ENCODE measurements around the gene TOMM20. TPM values are rescaled to one million over a fixed set of nuclear protein-coding genes. Genes with fewer than 3 reads are reported as not detected.
A peak's percentile ranks its signal among the peaks of the same experiment; 100 is the strongest.

TOMM20 gene
- total RNA-seq, 1 donor from 2014 or later = 99.0 TPM

GRCh38 chr1:235069577-235070563 is 58.8 kb downstream of the TOMM20 start:
- Histone ChIP-seq H3K36me3 (ENCODE audit: control insufficient read depth, insufficient read depth, low read length) (no peaks in the 10 kb centered on the region), H3K27me3 (ENCODE audit: control insufficient read depth, insufficient read depth, low read length) (no peaks in the 10 kb centered on the region), H3K4me3 (ENCODE audit: low read depth, low read length) (no peak overlapping the region)
- peak; percentile 99 for DNase-seq (ENCODE audit: low read depth)
- no peak for TF ChIP-seq CTCF (IDR thresholded peaks at IDR 0.05; ENCODE audit: insufficient read depth, low read length, severe bottlenecking)
- no peak for FAIRE-seq

- TF ChIP-seq CTCF (IDR thresholded peaks at IDR 0.05; ENCODE audit: insufficient read depth, low read length, severe bottlenecking) = no peak
- FAIRE-seq = no peak
- Histone ChIP-seq H3K27me3 (ENCODE audit: control insufficient read depth, insufficient read depth, low read length) (no peaks in the 10 kb centered on the region), H3K36me3 (ENCODE audit: control insufficient read depth, insufficient read depth, low read length) (no peaks in the 10 kb centered on the region), H3K4me3 (ENCODE audit: low read depth, low read length) (no peak overlapping the region)
- peak; percentile 16 for DNase-seq (ENCODE audit: low read depth)
Measured at GRCh38 chr1:235069176-235069575, 59.5 kb downstream of the TOMM20 start.

GRCh38 chr1:235068158-235069121 is 60.2 kb downstream of the TOMM20 start:
- no peak for FAIRE-seq
- H3K27me3 ChIP-seq (ENCODE audit: control insufficient read depth, insufficient read depth, low read length) = no peaks in the 10 kb centered on the region
- no peak overlapping the region for H3K4me3 ChIP-seq (ENCODE audit: low read depth, low read length)
- DNase-seq (ENCODE audit: low read depth) = peak; percentile 100
- no peak for TF ChIP-seq CTCF (IDR thresholded peaks at IDR 0.05; ENCODE audit: insufficient read depth, low read length, severe bottlenecking)
- no peaks in the 10 kb centered on the region for H3K36me3 ChIP-seq (ENCODE audit: control insufficient read depth, insufficient read depth, low read length)

GRCh38 chr1:235067396-235068157 is 61.1 kb downstream of the TOMM20 start:
- Histone ChIP-seq H3K27me3 (ENCODE audit: control insufficient read depth, insufficient read depth, low read length) (no peaks in the 10 kb centered on the region), H3K4me3 (ENCODE audit: low read depth, low read length) (no peak overlapping the region), H3K36me3 (ENCODE audit: control insufficient read depth, insufficient read depth, low read length) (no peaks in the 10 kb centered on the region)
- DNase-seq (ENCODE audit: low read depth) (peak; percentile 100), FAIRE-seq (no peak)
- TF ChIP-seq CTCF (IDR thresholded peaks at IDR 0.05; ENCODE audit: insufficient read depth, low read length, severe bottlenecking) = peak; percentile 24

- FAIRE-seq (no peak), DNase-seq (ENCODE audit: low read depth) (no peak)
- TF ChIP-seq CTCF (IDR thresholded peaks at IDR 0.05; ENCODE audit: insufficient read depth, low read length, severe bottlenecking) = no peak
- no peaks in the 10 kb centered on the region for H3K27me3 ChIP-seq (ENCODE audit: control insufficient read depth, insufficient read depth, low read length)
- H3K4me3 ChIP-seq (ENCODE audit: low read depth, low read length) = no peak overlapping the region
- no peaks in the 10 kb centered on the region for H3K36me3 ChIP-seq (ENCODE audit: control insufficient read depth, insufficient read depth, low read length)
Measured at GRCh38 chr1:235063068-235063765, 65.4 kb downstream of the TOMM20 start.

All from bronchial epithelial cell (primary cell).